ENCODE measurements around the gene COQ10B.
"Not testable (repeated sequence)": the region's sequence is repeated elsewhere in the genome, so short reads cannot be mapped to it uniquely, and the experiment has no call there.

GRCh38 chr2:197450935-197451358, 2.4 kb upstream of the COQ10B start:
- TF ChIP-seq, protein P1, sequence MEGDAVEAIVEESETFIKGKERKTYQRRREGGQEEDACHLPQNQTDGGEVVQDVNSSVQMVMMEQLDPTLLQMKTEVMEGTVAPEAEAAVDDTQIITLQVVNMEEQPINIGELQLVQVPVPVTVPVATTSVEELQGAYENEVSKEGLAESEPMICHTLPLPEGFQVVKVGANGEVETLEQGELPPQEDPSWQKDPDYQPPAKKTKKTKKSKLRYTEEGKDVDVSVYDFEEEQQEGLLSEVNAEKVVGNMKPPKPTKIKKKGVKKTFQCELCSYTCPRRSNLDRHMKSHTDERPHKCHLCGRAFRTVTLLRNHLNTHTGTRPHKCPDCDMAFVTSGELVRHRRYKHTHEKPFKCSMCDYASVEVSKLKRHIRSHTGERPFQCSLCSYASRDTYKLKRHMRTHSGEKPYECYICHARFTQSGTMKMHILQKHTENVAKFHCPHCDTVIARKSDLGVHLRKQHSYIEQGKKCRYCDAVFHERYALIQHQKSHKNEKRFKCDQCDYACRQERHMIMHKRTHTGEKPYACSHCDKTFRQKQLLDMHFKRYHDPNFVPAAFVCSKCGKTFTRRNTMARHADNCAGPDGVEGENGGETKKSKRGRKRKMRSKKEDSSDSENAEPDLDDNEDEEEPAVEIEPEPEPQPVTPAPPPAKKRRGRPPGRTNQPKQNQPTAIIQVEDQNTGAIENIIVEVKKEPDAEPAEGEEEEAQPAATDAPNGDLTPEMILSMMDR (IDR thresholded peaks at IDR 0.05; ENCODE audit: low read depth, low read length, missing input control): not testable (repeated sequence)
- not testable (repeated sequence) for TF ChIP-seq HNF4G (IDR thresholded peaks at IDR 0.05)
